ENCODE results near the gene TMTC1.

The TMTC1 gene

DNA sequence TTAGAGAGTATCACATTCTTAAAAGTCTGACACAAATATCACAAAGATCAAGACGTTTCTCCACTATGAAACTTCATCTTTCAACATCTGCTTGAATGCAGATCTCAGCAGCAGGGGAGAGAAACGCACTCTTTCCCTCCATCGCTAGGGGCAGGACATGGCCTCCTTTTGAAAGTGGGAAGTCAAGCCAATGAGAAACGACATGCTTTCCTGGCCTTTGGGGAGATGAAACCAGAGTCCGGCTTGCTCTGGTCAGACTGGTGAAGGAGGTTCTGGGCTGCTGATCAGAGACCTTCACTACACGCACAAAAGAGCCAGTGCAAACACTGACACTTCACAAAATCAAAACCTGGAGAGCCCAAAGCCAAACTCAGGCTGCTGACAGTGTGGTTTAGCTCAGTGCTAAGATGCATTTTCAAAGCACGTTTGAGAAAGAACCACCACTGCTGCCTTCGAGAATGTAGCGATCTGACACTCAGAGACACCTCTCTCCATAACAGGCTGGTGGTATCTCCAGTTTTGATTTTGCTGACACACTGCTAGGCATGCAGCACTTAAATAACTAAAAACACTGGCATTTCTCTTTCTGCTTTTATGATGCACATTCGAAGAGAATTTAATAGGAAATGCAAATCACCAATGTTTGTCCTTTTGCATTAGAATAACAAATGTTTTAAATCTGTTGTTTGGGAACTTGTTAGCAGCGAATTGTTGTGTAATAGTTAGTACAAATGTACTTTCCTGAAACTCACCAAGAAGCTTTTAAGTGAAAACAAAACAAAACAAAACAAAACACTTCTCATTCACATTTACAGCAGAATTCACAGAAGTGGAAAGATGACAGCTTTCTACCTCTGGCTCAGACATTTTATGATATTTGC lies 192.4 kb downstream of the TMTC1 start:
- H3K4me3 ChIP-seq: no peak overlapping the region
- H3K27ac ChIP-seq: peak overlapping the region in 1 of 21 experiments; percentile 64

DNA sequence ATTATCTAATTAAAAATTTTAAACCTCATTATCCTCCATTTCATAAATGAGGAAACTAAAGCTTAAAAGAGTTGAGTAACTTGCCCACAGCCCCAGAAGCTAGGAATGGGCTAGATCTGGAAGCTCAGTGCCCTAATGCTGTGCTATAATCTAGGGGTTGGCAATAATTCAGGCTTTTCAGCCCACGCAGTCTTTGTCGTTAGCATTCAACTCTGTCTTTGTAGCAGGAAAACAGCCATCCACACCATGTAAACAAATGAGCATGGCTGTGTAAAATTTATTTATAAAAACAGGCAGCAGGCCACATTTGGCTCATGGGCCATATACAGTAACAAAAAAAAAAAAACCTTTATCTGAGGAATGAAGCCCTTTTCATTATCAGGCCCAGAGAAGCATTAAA lies 193.9 kb downstream of the TMTC1 start:
- H3K27ac ChIP-seq: no peak overlapping the region

DNA sequence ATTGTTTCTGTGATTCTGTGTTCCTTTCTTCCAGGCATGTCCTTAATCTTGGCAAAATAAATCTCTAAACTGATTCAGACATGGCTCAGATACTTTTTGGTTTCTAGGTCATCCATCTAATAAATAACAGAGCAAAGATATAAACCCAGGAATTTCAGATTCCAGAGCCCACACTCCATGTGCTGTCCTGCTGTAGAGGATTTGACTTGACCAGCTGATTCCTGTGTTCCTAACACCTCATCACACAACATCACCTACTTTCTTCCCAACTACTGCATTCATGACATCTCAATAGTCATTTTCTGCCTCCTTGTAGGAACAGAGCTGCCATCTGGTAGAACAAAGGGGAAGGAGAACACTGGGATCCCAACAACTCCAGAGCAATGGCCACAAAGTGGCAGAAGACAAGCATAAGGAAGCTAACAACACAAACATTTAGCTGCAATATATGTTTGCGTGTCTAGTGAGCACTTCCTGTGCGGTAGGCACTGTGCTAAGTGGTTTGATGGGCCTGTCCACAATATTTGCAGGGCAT lies 194.4 kb downstream of the TMTC1 start:
- no peak overlapping the region for H3K4me3 ChIP-seq
- no peak overlapping the region for H3K27ac ChIP-seq

More for the DNA sequence above, 193.9 kb downstream of the TMTC1 start:
- no peak overlapping the region for H3K4me3 ChIP-seq

DNA sequence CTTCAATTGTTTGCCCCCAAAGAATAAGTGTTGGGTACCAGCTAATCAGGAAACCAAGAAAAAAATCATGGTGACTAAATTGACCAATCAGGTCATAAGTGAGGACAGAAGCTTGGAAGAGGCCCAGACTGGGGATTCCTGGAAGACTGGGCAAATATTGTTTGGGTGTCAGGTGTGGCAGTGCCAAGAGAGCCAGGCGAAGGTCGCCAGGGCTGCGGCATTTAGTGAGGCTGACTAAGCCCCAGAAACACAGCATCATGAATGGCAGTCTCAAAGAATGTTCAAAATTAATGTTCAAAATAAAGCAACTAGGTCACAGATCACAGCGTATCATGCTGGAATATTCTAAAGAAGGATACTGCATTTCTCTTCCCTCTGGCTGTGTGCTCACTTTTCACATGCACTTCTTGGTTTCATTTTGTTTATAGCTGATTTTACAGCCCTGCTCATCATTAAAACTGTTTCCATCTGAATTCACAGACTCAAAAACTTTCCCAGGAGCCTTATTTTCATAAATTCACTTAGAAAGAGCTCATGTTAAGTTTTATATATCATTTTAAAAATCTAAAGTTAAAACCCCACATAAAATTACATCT lies 201.0 kb downstream of the TMTC1 start:
- H3K27ac ChIP-seq: peak overlapping the region in 9 of 21 experiments; percentile 6 to 73 (median 36)
- no peak overlapping the region for H3K4me3 ChIP-seq

DNA sequence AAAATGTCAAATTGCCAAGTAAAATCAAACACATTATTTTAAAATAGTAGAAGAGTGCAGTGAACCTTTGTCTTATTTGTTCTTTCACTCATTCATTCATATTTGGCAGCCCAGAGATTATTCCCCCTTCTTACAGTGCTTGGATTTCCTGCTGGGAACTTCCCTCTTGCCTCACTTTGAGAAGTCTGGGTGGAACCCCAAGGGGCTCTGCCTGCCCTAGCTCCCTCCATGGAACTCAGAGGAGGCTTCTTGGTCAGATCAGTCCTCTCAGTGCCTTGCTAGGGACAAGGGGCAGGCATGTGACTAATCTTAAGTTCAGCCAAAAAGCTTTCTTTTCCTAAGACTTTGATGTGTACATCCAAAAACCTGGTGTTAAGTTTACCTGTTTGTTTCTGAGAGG lies 201.6 kb downstream of the TMTC1 start:
- peak overlapping the region in 8 of 21 experiments; percentile 6 to 73 (median 42) for H3K27ac ChIP-seq

DNA sequence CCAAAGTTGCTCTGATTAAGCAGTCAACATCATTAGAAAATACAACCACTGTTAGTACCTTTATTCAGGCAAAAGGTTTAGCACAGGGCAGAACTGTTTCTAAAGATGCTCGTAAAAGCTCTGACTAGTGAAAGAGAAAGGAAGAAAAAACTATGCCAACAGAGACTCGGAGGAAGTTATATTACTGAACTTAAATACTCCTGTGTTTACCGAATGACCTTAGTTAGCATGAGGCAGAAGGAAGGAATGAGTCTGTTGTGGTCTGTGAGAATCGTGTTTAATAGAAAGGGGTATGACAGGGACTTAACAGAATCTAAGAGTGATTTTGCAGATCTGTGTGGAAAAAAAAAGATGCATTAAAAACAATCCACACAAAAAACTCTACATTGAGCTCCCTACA lies 202.1 kb downstream of the TMTC1 start:
- Histone ChIP-seq H3K27ac (peak overlapping the region in 4 of 21 experiments; percentile 7 to 73 (median 42)), H3K4me3 (no peak overlapping the region)

More for the DNA sequence above, 201.6 kb downstream of the TMTC1 start:
- no peak overlapping the region for H3K4me3 ChIP-seq

DNA sequence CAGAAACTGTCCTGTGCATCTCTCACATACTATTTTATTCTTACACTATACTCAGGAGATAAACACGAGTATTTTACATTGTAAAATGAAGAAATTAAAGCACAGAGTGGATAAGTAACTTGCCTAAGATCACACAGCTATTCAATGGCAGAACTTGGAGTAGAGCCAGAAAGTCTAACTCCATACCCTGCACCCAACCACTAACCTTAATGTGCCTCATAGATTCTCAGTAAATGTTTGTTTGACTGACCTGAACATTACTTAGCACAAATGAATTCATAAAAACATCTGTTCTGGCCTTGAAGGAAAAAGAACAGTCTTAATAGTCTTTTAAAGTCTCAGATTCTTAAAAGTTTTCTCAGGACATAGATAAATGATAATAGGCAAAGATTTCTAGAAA lies 202.8 kb downstream of the TMTC1 start:
- Histone ChIP-seq H3K4me3 (no peak overlapping the region), H3K27ac (peak overlapping the region in 2 of 21 experiments; percentile 3 to 7)

DNA sequence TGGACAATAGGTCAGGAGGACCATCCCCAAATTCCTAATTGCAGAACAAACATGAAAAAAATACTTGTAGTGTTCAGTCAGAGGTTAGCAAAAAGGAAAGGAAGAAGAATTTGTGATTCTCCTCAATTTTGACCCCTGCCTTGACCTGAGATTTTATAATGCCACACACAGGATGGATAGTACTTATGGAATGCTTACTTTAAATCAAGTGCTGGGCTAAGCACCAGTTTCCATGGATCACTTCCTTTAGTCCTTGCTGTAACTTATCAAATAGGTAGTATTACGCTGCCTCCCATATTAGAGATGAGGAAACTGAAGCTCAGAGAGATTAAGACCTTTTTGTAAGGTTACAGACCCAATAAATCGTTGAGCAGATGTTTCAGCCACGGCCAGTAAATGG lies 205.0 kb downstream of the TMTC1 start:
- Histone ChIP-seq H3K27ac (no peak overlapping the region), H3K4me3 (no peak overlapping the region)

DNA sequence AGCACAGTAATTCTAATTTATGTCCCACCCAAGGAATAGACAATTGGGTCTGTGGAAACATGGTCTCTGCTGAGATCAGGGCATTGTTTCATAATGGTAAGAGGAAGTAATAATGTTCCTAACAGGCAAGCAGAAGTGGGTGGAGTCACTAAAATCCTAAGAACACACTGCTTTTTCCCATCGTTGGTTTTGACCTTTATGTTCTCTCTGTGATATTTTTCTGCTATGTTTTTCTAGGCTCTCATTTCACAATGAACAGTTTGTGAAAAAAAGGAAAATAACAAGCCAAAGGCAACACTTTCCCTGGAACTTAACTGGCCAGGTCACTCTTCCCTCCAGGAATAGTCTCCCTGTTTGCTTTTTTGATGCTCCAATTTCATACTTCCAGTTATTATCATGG lies 205.7 kb downstream of the TMTC1 start:
- H3K4me3 ChIP-seq: no peak overlapping the region
- no peak overlapping the region for H3K27ac ChIP-seq

DNA sequence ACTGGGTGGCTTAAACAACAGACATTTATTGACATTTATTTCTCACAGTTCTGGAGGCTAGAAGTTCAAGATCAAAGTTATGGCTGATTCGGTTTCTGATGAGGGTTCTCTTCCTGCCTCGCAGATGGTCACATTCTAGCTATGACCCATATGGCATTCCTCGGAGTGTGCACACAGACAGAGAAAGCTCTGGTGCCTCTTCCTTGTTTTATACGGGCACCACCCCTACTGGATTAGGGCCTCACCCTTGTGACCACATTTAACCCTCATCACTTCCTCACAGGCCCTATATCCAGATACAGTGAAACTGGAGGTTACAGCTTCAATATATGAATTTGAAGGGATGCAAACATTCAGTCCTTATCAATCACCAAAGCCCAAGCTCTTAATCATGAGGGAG lies 209.2 kb downstream of the TMTC1 start:
- H3K27ac ChIP-seq: no peak overlapping the region
- no peak overlapping the region for H3K4me3 ChIP-seq

DNA sequence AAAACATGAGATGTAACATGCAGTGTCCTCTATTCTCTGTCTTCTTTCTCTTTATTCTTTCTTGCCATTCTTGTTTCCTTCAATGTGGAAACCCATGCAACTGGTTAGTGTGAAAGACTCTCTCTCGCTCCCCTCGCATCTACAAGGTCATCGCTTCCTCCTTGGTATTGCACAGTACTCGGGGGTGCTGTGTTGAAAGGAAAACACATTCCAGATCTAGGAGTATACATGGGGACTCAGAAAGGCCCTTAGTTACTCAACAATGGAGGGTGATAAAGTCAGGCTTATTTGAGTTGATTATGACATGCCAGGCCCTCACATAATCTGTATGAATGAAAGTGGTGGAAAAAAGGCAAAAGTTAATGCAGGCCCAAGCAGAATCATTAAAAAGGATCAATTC lies 210.8 kb downstream of the TMTC1 start:
- no peak overlapping the region for H3K27ac ChIP-seq
- H3K4me3 ChIP-seq: no peak overlapping the region

DNA sequence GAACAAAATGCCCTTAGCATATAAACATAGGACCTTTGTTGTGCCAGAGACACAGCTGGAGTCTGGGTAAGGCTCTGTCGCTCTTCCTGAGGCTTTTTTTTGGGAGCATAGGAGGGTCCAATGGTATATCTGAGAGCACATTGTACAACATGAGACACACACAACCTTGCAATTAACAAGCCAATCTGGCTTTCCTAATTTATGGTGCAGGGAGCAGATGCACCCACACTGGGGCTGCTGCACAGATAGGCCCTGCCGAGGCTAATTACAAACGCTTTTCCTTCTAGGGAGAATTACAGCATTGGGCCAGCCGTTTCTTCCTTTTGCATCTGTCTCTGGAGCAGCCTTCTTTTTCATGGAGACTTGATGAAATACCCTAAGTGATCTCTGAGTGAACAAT lies 211.3 kb downstream of the TMTC1 start:
- Histone ChIP-seq H3K4me3 (no peak overlapping the region), H3K27ac (no peak overlapping the region)

DNA sequence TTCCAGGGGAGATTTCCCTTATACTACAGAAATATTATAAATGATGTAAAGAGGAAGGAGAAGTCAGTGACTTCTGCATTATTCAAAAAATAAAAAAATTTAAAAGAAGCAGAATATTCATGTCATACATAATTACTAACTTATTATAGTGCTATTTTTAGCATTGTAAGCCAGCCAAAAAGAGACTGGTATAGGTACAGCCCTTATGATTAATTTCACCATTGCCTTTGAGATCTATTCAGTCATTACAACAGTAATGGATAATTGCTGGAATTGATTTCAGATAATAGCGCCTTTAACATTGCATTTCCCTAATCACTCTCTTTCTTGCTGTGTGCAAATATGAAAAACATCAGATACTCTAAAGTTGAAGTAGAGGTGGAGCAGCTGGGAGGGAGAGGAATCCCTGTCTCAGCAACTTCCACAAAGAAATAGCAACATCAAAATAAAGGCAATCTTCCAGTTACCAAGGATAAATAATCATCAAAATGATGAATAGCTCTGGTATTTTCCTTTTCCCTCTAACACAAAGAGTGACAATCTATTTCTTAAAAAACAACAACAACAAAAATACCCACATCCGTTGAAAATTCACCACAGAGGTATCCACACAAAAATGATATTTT lies 214.5 kb downstream of the TMTC1 start:
- Histone ChIP-seq H3K4me3 (no peak overlapping the region), H3K27ac (peak overlapping the region in 1 of 21 experiments; percentile 4)

DNA sequence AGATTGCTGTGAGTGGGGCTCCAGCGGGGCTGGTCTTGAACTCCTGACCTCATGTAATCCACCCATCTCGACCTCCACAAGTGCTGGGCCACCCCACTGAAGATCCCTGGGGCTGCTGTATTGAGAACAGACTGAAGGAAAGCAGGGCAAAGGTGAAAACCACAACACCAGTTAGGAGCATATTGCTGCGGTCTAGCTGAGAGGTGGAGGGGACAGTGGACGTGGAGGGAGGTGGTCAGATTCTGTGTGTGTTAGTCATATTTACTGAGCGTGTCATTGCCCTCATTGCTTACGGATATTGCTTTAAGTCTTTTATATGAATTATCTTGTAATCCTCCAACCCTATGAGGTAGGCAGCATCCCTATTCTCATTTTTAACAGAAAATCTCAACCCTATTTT lies 217.3 kb downstream of the TMTC1 start:
- H3K27ac ChIP-seq: no peak overlapping the region
- no peak overlapping the region for H3K4me3 ChIP-seq

DNA sequence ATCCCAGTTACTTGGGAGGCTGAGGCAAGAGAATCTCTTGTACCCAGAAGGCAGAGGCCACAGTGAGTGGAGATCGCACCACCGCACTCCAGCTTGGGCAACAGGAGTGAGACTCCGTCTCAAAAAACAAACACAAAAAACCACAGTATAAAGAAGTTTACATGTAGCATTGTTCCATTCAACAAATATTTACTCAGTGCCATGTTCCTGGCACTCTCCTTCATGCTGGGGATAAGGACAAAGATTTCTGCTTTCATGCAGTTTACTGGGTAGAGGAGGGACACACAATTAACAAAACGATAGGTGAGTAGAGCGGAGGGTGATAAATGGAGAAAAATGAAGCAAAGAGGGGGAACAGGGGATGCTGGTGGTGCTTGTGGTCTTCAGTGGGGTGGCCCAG lies 218.0 kb downstream of the TMTC1 start:
- H3K27ac ChIP-seq: no peak overlapping the region

DNA sequence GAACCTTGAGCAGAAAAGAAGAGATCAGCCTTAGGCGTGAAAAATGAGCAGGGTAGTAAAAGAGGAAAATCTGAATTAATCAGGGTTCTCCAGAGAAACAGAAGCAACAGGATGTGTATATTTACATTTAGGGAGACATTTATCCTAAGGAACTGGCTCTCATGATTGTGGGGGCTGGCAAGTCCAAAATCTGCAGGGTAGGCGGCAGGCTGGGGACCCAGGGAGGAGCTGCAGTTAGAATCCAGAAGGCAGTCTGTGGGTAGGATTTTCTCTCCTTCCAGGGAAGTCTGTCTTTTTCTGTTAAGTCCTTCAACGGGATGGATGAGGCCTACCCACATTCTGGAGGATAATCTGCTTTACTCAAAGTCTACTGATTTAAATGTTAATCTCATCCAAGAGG lies 218.8 kb downstream of the TMTC1 start:
- Histone ChIP-seq H3K4me3 (no peak overlapping the region), H3K27ac (peak overlapping the region in 1 of 21 experiments; percentile 20)

More for the DNA sequence above, 218.0 kb downstream of the TMTC1 start:
- no peak overlapping the region for H3K4me3 ChIP-seq

DNA sequence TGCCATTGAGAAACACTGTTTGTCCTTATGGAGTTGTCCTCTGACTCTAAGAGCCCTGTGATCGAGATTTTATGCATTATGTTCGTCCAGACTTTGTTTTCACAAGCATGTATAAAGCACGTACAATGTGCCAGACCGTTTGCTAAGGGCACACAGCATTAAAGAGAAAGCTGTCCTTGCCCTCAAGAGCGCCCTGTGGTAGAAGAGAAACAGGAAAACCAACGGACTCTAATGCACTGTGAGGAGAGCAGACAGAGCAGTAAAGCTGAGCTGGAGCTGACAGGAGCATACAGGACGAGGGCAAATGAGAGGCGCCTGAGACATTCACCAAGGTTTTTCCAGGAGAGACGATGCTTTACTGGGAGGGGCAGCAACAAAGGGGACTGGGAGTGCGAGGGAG lies 220.1 kb downstream of the TMTC1 start:
- no peak overlapping the region for H3K4me3 ChIP-seq
- H3K27ac ChIP-seq: peak overlapping the region in 8 of 21 experiments; percentile 13 to 74 (median 36)

DNA sequence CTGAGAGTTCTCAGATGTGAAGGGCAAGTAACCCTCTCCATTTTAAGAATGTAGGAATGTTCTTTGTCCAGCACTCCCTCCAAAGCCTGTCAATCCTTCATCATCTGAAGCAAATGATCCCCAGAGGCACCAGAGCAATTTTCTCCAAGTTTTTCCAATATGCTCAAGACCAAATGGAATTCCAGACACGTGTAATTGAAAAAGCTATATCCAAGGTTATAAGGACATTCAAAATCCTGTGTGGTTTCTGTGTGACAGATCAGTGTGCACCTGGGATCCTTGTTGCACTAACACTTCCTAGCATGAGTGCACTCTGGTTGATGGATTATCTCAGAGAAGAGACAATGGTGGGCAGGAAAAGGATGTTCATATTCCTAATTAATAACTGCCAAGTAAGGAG lies 220.7 kb downstream of the TMTC1 start:
- peak overlapping the region in 9 of 21 experiments; percentile 26 to 78 (median 70) for H3K27ac ChIP-seq
- no peak overlapping the region for H3K4me3 ChIP-seq

DNA sequence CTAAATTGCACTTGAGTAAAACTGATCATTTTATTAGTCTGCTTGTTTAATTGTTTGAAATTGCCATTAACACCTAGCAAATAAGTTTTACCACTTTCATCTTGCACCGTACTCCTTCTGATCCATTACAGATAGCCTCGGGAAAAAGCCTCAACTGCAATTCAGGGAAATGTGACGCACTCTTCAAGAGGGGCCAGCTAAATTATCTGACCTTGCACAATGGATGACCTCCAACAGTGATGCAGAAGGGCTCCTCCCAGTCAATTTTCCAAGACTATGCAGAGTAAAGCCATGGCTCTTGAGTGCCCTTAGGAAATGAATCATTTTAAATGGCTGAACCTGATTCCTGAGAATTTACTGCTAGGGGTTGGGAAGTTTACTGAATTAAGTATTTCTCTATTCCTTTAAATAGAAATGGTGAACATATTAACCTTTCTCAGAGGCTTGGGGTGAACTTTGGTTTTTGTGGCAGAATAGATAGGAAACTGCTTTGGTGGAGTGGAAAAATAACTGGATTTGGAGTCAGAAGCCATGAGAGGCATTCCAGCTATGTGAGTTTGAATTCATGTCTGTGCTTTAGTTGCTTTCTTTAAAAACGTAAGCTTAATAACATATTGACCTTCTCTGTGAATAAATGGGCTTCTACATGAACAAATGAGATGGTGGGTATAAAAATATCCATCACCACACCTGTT lies 221.5 kb downstream of the TMTC1 start:
- Histone ChIP-seq H3K27ac (peak overlapping the region in 11 of 21 experiments; percentile 20 to 78 (median 65)), H3K4me3 (no peak overlapping the region)

DNA sequence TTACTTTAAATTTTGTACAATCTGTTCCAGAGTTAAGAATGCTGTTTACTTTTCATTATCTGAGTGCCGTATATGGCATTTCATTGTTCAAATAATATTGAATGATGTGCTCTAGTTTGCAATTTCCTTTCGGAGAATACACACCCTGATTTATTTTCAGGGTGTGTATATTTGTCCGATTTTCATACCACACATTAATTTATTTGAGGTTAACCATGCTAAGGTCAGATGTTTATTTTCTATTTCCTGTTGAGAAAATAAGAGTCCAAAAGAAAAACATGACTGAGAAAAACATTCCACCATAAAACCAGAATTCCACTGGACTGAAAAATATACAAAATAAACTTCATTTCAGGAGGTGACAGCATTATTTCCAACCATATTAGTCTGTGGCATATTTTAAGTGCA lies 222.1 kb downstream of the TMTC1 start:
- H3K4me3 ChIP-seq: no peak overlapping the region

More for the DNA sequence above, 222.1 kb downstream of the TMTC1 start:
- peak overlapping the region in 11 of 21 experiments; percentile 20 to 74 (median 61) for H3K27ac ChIP-seq
